ENCODE data around the gene C9orf72.
"Not testable (repeated sequence)": the region's sequence is repeated elsewhere in the genome, so short reads cannot be mapped to it uniquely, and the experiment has no call there.

The C9orf72 gene

DNA sequence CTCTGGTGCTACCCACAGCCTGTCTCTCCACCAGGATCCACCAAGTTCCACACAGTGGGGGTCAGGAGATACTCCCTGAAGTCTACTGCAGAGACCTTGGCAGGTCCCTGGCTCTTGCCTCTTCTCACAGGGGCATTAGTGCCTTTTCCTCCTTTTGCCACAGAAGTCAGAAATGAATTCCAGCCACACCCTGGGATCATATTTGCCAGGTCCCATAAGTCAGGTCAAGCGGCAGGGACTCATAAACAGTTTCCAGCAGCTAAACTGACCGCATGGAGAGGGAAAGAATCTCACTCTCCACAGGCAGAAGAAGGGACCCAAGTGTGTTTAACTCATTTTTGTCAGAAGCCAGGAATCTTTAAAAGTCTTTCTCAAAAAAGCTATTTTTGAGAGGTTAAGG lies 62.5 kb downstream of the C9orf72 start:
- DNase-seq = no peak

DNA sequence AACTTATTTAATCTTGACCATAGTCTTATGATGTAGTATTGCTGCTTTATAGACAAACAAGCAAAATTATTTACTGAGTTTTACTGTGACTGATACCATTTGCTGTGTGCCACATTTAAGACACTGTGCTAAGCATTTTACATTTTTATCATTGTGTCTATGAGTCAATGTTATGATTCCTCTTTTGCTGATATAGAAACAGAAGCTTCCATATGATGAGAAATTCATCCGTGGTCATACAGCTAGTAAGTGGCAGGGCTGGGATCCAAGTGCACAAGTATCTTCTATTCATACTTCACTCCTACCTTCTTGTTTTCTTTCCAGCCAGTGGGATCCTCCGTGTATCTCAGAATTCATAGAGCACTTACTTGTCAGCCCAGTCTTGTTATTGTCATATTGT lies 66.3 kb downstream of the C9orf72 start:
- no peak for DNase-seq

DNA sequence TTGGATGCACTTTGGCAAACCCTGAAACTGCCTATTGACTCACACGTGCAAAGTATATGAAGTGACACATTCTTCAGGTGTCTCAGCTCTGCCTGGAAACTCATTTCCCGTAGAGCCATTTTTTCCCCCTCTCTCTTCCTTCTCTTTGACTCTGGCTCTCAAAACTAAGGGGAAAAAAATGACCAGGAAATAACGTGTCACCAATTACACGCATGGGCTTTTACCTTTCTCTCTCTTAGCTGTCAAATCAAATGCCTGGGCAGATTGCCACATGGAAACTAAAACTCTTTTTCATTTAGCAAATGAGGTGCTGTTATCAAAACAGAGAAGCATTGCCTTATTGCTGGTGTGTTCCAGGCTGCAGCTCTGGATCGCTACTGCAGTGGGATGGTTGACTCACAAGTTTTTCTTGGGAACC lies 67.5 kb downstream of the C9orf72 start:
- no peak for DNase-seq

DNA sequence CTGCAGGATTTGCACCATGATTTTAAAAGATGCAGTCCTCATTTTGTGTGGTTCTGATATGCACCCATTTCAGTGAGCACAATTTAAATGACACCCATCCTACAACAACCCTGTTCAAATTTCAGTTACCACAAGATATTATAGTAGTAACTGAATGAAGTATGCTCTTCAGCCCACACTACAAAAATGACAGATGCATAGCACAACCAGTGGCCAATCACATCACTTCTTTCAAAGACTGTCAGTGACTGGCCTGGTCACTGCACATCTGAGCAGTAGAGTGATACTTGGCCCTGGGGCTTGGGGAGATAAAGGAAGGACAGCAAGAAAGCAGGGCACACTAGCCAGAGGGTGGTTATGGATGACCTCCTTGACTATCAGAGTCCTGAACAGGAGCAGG lies 69.0 kb downstream of the C9orf72 start:
- DNase-seq = no peak

GRCh38 chr9:27503623-27504022 lies 69.7 kb downstream of the C9orf72 start:
- DNase-seq = no peak

GRCh38 chr9:27500902-27501301 lies 72.4 kb downstream of the C9orf72 start:
- DNase-seq = not testable (repeated sequence)

GRCh38 chr9:27499451-27499850 lies 73.8 kb downstream of the C9orf72 start:
- no peak for DNase-seq

DNA sequence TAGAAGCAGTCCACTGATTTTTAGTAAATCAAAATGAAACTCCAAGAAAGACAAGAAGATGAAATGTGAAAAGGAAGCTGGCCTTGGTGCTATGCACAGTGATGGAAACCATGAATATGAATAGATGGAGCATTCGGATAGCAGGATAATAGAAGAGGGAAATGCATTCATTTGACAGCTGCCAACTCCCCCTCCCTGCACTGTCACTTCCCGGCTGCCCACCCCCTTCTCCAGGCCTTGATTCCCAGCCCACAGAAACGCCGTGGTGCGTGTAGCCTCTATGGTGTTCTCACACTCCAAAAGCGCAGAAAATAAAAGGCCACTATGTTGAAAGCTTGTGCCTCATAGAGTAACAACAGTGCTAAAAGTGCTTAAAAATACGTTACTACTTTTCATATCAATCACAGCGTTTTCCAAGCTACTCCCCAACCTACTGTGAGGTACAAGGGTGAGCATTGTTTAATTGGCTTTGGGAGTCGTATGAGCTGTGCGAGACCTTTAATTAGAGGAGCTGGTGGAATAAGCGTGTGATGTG lies 75.3 kb downstream of the C9orf72 start:
- no peak for DNase-seq

Data from DMS153 (cell line).